WTC11 (cell line): Measurements from ENCODE around the gene ZNF236. TPM values are rescaled to one million over a fixed set of nuclear protein-coding genes. Genes with fewer than 3 reads are reported as not detected.
A peak's percentile ranks its signal among the peaks of the same experiment; 100 is the strongest.

Source experiments
- ATAC-seq: fragments of 200-7000 bp; cut with Tn5 transposase; 2 replicates; pipeline ENCODE4 v1.10.0; 2021; ENCODE audit warnings: mild to moderate bottlenecking, moderate library complexity
- CTCF ChIA-PET: fragments of 300-600 bp; sonication (Branson Sonifier 250); formaldehyde crosslinking; loops from one replicate; lab custom pipeline; 2021; ENCODE audit warnings: antibody characterized with exemption; lab: Charles Lee
- POLR2A ChIA-PET: fragments of 350-600 bp; sonication (Branson Sonifier 250); formaldehyde crosslinking; loops from one replicate; lab custom pipeline; 2021; ENCODE audit warnings: antibody characterized with exemption; lab: Charles Lee
- DNase-seq: peaks from one replicate; pipeline ENCODE4 v3.0.0; 2021; ENCODE audit warnings: low spot score
- H3K27ac Mint-ChIP-seq: 2 replicates; pipeline ENCODE4 v1.8.0; 2021; ENCODE audit warnings: mixed read lengths
- H3K27me3 Mint-ChIP-seq: 2 replicates; pipeline ENCODE4 v1.8.0; 2021; ENCODE audit warnings: low read depth, mild to moderate bottlenecking, moderate library complexity, mixed read lengths
- H3K36me3 Mint-ChIP-seq: 2 replicates; pipeline ENCODE4 v1.8.0; 2021; ENCODE audit warnings: mixed read lengths
- H3K4me1 Mint-ChIP-seq: 2 replicates; pipeline ENCODE4 v1.8.0; 2022; ENCODE audit warnings: mixed read lengths
- H3K4me3 Mint-ChIP-seq: 2 replicates; pipeline ENCODE4 v1.8.0; 2021; ENCODE audit warnings: mild to moderate bottlenecking, moderate library complexity, mixed read lengths
- H3K9me3 Mint-ChIP-seq: 2 replicates; pipeline ENCODE4 v1.8.0; 2021; ENCODE audit warnings: mixed read lengths
- ATF1 ChIP-seq: sonication (generic); formaldehyde crosslinking; IDR thresholded peaks from 2 replicates; pipeline ENCODE4 v1.8.1; 2023; ENCODE audit warnings: mild to moderate bottlenecking, moderate library complexity, missing genetic modification reagents
- ATF2 ChIP-seq: sonication (generic); formaldehyde crosslinking; IDR thresholded peaks from 2 replicates; pipeline ENCODE4 v1.8.1; 2022; ENCODE audit warnings: low read depth, missing genetic modification reagents, borderline replicate concordance
- ATF3 ChIP-seq: sonication (generic); formaldehyde crosslinking; conservative IDR thresholded peaks from 2 replicates; pipeline ENCODE4 v1.8.1; 2022; ENCODE audit warnings: mild to moderate bottlenecking, missing genetic modification reagents
- FOXK1 ChIP-seq: sonication (generic); formaldehyde crosslinking; IDR thresholded peaks from 2 replicates; pipeline ENCODE4 v1.8.0; 2022; ENCODE audit warnings: mild to moderate bottlenecking, moderate library complexity, missing genetic modification reagents
- IRF1 ChIP-seq: sonication (generic); formaldehyde crosslinking; IDR thresholded peaks from 2 replicates; pipeline ENCODE4 v1.8.0; 2023; ENCODE audit warnings: missing genetic modification reagents
- IRF2 ChIP-seq: sonication (generic); formaldehyde crosslinking; IDR thresholded peaks from 2 replicates; pipeline ENCODE4 v1.8.0; 2022; ENCODE audit warnings: low read depth, missing genetic modification reagents, borderline replicate concordance
- JUN ChIP-seq: sonication (generic); formaldehyde crosslinking; IDR thresholded peaks from 2 replicates; pipeline ENCODE4 v1.8.0; 2023; ENCODE audit warnings: mild to moderate bottlenecking, missing genetic modification reagents
- MAX ChIP-seq: sonication (generic); formaldehyde crosslinking; IDR thresholded peaks from 2 replicates; pipeline ENCODE4 v1.8.0; 2022; ENCODE audit warnings: mild to moderate bottlenecking, missing genetic modification reagents
- NFE2L1 ChIP-seq: sonication (generic); formaldehyde crosslinking; IDR thresholded peaks from 2 replicates; pipeline ENCODE4 v1.8.1; 2023; ENCODE audit warnings: missing genetic modification reagents
- PRDM15 ChIP-seq: sonication (generic); formaldehyde crosslinking; IDR thresholded peaks from 2 replicates; pipeline ENCODE4 v1.8.0; 2022; ENCODE audit warnings: missing genetic modification reagents
- PRRX2 ChIP-seq: fragments of 250-450 bp; sonication (Bioruptor Pico); IDR thresholded peaks from 2 replicates; pipeline ENCODE4 v1.8.0; 2021; ENCODE audit warnings: mild to moderate bottlenecking
- STAT6 ChIP-seq: sonication (generic); formaldehyde crosslinking; conservative IDR thresholded peaks from 2 replicates; pipeline ENCODE4 v1.8.1; 2023; ENCODE audit warnings: mild to moderate bottlenecking, low read depth, missing genetic modification reagents, moderate library complexity
- USF1 ChIP-seq: sonication (generic); formaldehyde crosslinking; IDR thresholded peaks from 2 replicates; pipeline ENCODE4 v1.8.0; 2022; ENCODE audit warnings: mild to moderate bottlenecking, missing genetic modification reagents
- ZNF281 ChIP-seq: sonication (generic); formaldehyde crosslinking; IDR thresholded peaks from 2 replicates; pipeline ENCODE4 v1.8.0; 2023; ENCODE audit warnings: mild to moderate bottlenecking, missing genetic modification reagents
- ZNF396 ChIP-seq: fragments of 250-450 bp; sonication (Bioruptor Pico); IDR thresholded peaks from 2 replicates; pipeline ENCODE4 v1.8.0; 2021; ENCODE audit warnings: mild to moderate bottlenecking, moderate library complexity, borderline replicate concordance
- total RNA-seq: library from RNA; stranded (reverse); gene quantifications from 3 replicates; pipeline ENCODE4 v1.2.3, GENCODE V29; 2021

ZNF236 gene
- total RNA-seq, 1 experiment from 2014 or later: 19.9 TPM

- Mint-ChIP-seq H3K27ac (peak overlapping the region; percentile 6), H3K4me3 (no peak overlapping the region), H3K4me1 (peaks cover 45% of the 10 kb centered on the region), H3K9me3 (no peaks in the 10 kb centered on the region), H3K27me3 (no peaks in the 10 kb centered on the region), H3K36me3 (no peaks in the 10 kb centered on the region; the same call in 1 of the 2 replicates)
- DNase-seq: no peak
- TF ChIP-seq JUN (CRISPR knock-in tag) (no peak), ATF3 (no peak), IRF1 (CRISPR knock-in tag) (no peak), ATF2 (CRISPR knock-in tag) (no peak), PRDM15 (CRISPR knock-in tag) (no peak), ZNF281 (CRISPR knock-in tag) (no peak), ZNF396 (no peak), PRRX2 (CRISPR knock-in tag) (no peak), ATF1 (no peak), FOXK1 (CRISPR knock-in tag) (no peak), NFE2L1 (CRISPR knock-in tag) (no peak), USF1 (CRISPR knock-in tag) (no peak), IRF2 (CRISPR knock-in tag) (no peak), STAT6 (no peak), MAX (no peak)
- ATAC-seq: no peak; the same call in 1 of the 2 replicates
- ChIA-PET CTCF (no interaction called here), POLR2A (no interaction called here)
Measured at GRCh38 chr18:76973520-76974266, 151.3 kb downstream of the ZNF236 start.
